ENCODE data around the gene RRAGB. TPM values are rescaled to one million over a fixed set of nuclear protein-coding genes. Genes with fewer than 3 reads are reported as not detected.
"Not testable (repeated sequence)": the region's sequence is repeated elsewhere in the genome, so short reads cannot be mapped to it uniquely, and the experiment has no call there.

RRAGB gene
- total and polyA plus RNA-seq, 7 donors: 3.7 to 41.4 (median 17.4) TPM

- no peaks in the 10 kb centered on the region for H3K9me3 ChIP-seq
- no peaks in the 10 kb centered on the region for H3K27me3 ChIP-seq
- no peak overlapping the region for H3K4me3 ChIP-seq
- intact Hi-C loops (cut with DNase I): no loop called here
- H3K27ac ChIP-seq: no peak overlapping the region
- no peak for TF ChIP-seq CTCF (IDR thresholded peaks at IDR 0.05)
- TF ChIP-seq POLR2AphosphoS5 (IDR thresholded peaks at IDR 0.05): no peak
- no peak for TF ChIP-seq POLR2A (IDR thresholded peaks at IDR 0.05)
- no peak for TF ChIP-seq EP300 (IDR thresholded peaks at IDR 0.05)
- no peaks in the 10 kb centered on the region for H3K4me1 ChIP-seq
- DNase-seq: no peak
- H3K36me3 ChIP-seq: no peaks in the 10 kb centered on the region
- WGBS, 2 donors: 13 to 58% methylated on average over 1 of the region's 1 CpG
Measured at GRCh38 chrX:55697381-55697780, 20.2 kb upstream of the RRAGB start.

GRCh38 chrX:55702671-55703070 is 14.9 kb upstream of the RRAGB start:
- WGBS, 2 donors: 59 to 62% methylated on average over 5 of the region's 5 CpGs
- no peaks in the 10 kb centered on the region for H3K9me3 ChIP-seq
- no peaks in the 10 kb centered on the region for H3K4me1 ChIP-seq
- H3K27me3 ChIP-seq: no peaks in the 10 kb centered on the region
- no peak for DNase-seq
- TF ChIP-seq CTCF (IDR thresholded peaks at IDR 0.05) (no peak), EP300 (IDR thresholded peaks at IDR 0.05) (no peak), POLR2AphosphoS5 (IDR thresholded peaks at IDR 0.05) (no peak), POLR2A (IDR thresholded peaks at IDR 0.05) (no peak)
- H3K27ac ChIP-seq: no peak overlapping the region
- intact Hi-C loops (cut with DNase I): no loop called here
- no peaks in the 10 kb centered on the region for H3K36me3 ChIP-seq
- no peak overlapping the region for H3K4me3 ChIP-seq

- WGBS, 2 donors: 64 to 76% methylated on average over 2 of the region's 2 CpGs
- DNase-seq; H3K9me3 ChIP-seq; intact Hi-C loops (cut with DNase I); H3K4me3 ChIP-seq; H3K27ac ChIP-seq; H3K4me1 ChIP-seq; H3K27me3 ChIP-seq; H3K36me3 ChIP-seq: not testable (repeated sequence)
Measured at GRCh38 chrX:55703436-55703835, 14.1 kb upstream of the RRAGB start.

GRCh38 chrX:55705066-55705465 is 12.5 kb upstream of the RRAGB start:
- H3K27me3 ChIP-seq; intact Hi-C loops (cut with DNase I); DNase-seq; H3K36me3 ChIP-seq; H3K4me1 ChIP-seq; H3K27ac ChIP-seq; H3K9me3 ChIP-seq; H3K4me3 ChIP-seq: not testable (repeated sequence)
- WGBS, 2 donors: 48 to 78% methylated on average over 5 of the region's 5 CpGs

- Histone ChIP-seq H3K4me3 (no peak overlapping the region), H3K9me3 (no peaks in the 10 kb centered on the region), H3K27ac (no peak overlapping the region), H3K4me1 (peaks cover 0 to 4% (median 0%) of the 10 kb centered on the region in 4 donors), H3K27me3 (no peaks in the 10 kb centered on the region), H3K36me3 (no peaks in the 10 kb centered on the region)
- no peak for TF ChIP-seq POLR2A (IDR thresholded peaks at IDR 0.05)
- TF ChIP-seq EP300 (IDR thresholded peaks at IDR 0.05): no peak
- TF ChIP-seq CTCF (IDR thresholded peaks at IDR 0.05): no peak
- TF ChIP-seq POLR2AphosphoS5 (IDR thresholded peaks at IDR 0.05): no peak
- DNase-seq: no peak
- 40 to 55% methylated on average over 1 of the region's 1 CpG for WGBS, 2 donors
- intact Hi-C loops (cut with DNase I): loop anchor here (10.0 kb wide), 4 partner anchors 535 to 1265 kb away; partner anchors contain the start of genes MAGED2 and TSR2
Measured at GRCh38 chrX:55709735-55710134, 7.8 kb upstream of the RRAGB start.

GRCh38 chrX:55710701-55711100 is 6.8 kb upstream of the RRAGB start:
- Histone ChIP-seq H3K4me3 (no peak overlapping the region), H3K9me3 (no peaks in the 10 kb centered on the region), H3K36me3 (no peaks in the 10 kb centered on the region), H3K27ac (peak overlapping the region; percentile 29 to 51 (median 47)), H3K27me3 (no peaks in the 10 kb centered on the region), H3K4me1 (peaks cover 0 to 4% (median 0%) of the 10 kb centered on the region in 4 donors)
- DNase-seq: no peak
- TF ChIP-seq POLR2A (IDR thresholded peaks at IDR 0.05) (no peak), EP300 (IDR thresholded peaks at IDR 0.05) (no peak), POLR2AphosphoS5 (IDR thresholded peaks at IDR 0.05) (no peak), CTCF (IDR thresholded peaks at IDR 0.05) (no peak)
- intact Hi-C loops (cut with DNase I): loop anchor here (10.0 kb wide), 4 partner anchors 534 to 1266 kb away; partner anchors contain the start of genes MAGED2 and TSR2
- 42 to 56% methylated on average over 3 of the region's 3 CpGs for WGBS, 2 donors
